ELF-1 (cell line): ENCODE results near the gene BET1.
A peak's percentile ranks its signal among the peaks of the same experiment; 100 is the strongest.

ENCODE experiments used
- DNase-seq: peaks from one replicate; pipeline ENCODE4 v3.0.0-alpha.2; 2016; ENCODE audit warnings: low read depth, low spot score

BET1 gene

DNA sequence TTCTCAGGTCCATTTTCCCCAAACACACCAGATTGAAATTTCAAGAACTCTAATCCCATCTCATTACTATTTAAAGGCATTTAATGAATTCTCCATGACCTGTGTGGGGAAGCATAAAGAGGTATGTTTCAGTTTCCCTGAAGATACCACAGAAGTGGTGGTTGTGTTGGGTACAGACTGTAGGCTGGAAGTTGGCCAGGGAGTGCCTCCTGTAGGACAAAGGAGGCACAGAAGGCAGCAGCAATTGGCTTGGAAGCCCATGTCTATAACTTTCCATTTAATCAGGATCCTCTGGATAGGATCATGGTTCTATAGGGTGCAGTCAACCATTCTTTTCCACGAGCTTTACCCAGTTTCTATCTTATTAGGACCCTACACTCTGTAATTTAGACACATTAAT, 8.6 kb upstream of the BET1 start:
- no peak for DNase-seq

DNA sequence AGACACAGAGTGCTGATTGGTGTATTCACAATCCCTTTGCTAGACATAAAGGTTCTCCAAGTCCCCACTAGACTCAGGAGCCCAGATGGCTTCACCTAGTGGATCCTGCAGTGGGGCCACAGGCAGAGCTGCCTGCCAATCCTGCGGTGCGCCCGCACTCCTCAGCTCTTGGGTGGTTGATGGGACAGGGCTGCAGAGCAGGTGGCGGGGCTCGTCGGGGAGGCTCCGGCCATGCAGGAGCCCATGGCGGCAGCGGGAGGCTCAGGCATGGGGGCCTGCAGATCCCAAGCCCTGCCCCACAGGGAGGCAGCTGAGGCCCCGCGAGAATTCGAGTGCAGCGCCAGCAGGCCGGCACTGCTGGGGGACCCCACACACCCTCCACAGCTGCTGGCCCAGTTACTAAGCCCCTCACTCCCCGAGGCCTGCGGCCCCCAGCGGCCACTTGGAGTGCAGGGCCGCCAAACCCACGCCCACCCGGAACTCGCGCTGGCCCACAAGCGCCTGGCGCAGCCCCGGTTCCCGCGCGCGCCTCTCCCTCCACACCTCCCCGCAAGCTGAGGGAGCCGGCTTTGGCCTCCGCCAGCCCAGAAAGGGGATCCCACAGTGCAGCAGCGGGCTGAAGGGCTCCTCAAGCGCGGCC, 7.7 kb upstream of the BET1 start:
- DNase-seq: no peak

DNA sequence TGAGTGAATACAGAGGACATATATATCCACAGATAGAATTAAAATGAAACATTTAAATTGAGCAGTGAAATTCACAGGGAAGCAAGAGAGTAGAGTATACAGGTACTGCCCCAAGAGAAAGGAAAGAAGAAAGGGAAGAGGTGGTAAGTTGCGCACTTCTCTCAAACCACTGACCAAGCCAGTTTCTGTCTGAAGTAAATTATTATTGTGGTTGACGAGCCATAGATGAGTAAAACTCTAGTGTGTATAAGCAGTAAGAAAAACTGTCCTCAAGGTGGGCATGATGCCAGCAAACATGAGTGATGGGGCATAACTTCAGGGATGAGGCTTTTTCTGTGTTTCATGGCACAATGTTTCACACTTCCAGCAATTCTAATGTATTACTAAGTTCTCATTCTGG, 4.4 kb upstream of the BET1 start:
- no peak for DNase-seq

DNA sequence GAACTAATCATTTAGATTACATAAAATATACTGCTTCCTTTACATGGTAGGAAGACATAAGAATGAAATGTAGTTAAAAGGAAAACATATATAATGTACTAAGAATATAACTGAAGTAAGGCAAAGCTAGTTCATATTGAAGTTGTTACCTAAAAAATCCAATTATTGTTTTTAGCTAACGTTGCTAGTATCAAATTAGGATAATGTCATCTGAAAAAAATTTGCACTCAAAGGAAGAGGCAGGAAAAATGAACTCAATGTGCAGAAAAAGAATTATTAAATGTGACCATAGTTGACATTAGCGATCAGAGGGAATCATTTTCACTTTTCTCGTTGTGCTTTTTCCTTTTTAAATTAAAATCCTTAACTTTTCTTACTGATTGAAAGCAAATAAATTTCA, 1.6 kb upstream of the BET1 start:
- DNase-seq: no peak

DNA sequence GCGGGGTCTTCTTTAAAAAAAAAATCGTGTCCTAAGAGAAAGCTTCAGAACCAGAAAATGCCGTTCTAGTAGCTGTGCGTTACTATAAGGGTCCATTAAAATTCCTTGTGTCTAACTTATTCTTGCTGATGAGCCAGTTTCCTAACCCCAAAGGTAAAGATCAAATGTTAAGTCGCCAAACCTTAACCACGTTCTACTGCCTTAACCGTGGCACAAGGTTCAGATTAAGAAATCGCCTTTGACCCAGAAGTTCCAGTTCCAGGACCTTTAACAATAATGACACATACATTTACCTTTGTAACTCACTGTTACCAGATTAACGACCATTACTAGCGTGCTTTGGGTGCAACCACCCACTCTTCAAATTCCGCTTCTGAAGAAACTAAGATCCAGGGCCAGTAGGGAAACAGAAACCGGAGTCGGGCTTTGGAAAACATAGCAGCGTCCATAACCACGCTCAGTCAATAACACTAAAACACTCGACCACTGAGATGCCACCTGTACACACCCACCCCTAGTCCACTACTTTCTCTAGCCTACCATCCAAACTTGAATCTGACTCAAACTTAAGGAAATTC, 620 bp downstream of the BET1 start:
- no peak for DNase-seq

DNA sequence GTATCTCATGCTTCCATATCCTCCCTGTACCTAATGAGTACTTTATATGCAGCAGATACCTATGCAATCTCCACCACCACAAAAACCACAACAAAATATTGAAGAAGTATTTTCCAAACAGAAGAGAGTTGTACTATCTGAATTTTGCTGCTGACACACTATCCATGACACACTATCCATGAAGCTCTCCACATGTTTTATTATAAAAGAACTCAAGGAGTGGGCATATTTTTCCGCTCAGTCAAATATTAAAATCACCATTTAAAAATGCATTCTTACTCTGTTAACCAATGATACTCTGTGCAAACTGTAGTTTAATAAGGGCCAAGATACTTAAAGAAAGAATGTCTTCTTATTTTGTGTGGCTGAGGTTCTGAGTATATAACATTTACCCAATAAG, 2.8 kb downstream of the BET1 start:
- DNase-seq: no peak

DNA sequence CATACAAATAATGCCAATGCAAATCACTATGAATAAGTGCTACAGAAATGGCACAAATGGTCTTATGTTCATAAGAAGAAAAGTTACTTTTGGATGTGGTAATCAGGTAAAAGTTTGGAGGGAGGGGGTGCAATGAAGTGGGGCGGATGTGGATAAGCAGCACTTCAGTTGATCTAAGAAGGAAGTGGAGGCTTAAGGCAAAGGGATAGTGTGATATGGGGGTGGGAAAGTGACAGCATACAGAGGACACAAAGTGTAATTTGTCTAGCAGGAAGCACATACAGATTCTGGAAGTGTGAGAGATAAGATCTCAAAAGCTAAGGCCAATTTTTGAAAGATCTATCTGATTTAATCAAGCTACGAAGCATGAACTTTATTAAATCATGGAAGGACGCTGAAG, 6.3 kb downstream of the BET1 start:
- no peak for DNase-seq

DNA sequence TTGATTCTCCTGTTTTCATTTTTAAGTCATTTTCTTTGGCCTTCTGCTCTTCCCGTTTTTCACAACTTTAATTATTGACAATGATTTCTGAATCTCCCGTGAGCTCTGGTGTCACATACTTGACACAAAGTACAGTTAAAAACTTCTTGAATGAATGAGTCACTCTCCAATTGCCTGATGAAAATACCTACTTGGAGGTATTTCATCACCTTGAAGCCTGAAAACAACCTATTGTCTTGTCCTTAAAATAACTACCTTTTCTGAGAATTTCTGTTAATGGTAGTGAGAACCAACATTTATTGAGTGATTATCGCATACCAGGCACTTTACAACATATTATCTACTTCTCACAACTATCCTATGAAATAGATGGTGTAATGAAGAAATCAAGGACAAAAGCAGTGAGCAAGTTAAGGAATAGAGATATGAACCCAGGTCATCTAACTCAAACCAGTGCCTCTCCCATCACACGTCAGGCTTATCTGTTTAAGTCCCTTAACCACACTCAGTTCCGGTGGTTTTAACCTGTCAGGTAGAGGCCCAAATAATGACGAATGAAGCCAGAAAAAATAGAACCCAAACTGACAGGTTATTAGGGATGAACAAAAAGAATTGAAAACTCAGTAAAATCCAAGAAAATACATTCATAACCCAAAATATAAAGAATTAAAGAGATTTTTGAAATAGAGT, 11.6 kb downstream of the BET1 start:
- DNase-seq: no peak

DNA sequence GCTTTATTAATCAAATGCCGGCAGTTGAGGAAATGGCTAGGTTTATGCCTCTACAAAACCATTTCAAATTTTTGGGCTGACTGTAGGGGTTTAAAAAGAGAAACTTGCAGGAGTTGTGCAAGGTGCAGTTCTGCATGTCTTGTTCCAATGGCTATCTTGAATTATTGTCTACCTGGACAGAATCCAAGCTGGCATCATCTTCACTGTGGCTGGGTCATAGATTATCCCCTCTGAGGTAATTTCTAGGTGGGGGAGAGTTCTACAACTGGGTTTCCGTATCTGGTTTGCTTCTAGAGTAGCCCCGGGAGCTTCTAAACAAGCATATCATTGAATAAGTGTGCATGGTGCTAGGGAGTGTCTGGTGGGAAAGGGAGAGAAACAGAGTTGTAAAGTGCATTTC, 16.9 kb downstream of the BET1 start:
- DNase-seq: no peak

DNA sequence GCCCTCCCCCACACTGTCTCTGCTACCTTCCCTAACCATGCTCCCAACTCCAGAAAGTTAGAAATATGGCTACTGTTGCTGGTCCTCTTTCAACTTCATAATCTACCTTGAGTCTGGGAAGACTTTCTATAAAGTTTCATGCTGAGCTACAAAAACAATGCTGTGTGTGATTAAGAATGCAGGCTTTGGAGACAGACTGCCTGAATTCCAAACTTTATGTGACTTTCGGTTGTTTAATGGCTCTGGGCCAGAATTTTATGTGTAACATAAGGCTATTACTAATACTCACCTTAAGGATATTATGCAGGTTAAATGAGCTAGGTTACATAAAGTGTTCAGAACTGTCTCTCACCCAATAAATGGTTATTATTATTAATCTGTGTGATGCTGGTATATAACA, 19.1 kb downstream of the BET1 start:
- no peak for DNase-seq

DNA sequence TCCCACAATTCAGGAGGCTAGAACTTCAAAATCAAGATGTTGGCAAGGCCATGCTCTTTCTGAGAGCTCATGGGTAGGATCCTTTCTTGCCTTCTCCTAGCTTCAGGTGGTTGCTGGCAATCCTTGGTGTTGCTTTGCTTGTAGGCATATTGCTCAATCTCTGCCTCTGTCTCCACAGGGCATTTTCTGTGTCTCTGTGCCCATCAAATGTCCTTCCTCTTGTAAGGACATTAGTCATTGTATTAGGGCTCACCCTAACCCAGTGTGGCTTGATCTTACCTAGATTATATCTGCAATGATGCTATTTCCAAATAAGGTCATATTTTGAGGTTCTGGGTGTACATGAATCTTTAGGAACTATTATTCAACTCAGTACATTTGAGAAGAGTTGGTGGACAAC, 20.1 kb downstream of the BET1 start:
- no peak for DNase-seq

DNA sequence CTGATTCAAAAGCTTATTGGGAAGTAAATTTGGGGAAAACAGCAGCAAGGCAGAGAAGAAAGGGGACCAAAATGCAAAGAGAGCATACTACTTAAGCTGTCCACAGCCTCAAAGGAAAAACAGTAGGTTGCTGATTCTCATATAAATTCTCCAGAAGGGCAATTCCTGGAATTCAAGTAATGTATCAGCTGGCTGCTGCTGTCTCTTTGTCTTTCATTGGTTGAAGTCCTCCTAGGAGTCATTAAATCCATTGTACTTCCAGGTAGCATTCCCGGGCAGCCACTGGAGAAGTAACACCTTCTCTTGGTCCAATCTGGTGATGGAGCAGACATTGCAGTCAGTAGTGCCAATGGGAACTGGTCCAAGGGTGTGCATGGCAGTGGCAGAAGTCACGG, 22.7 kb downstream of the BET1 start:
- DNase-seq: peak; percentile 4

DNA sequence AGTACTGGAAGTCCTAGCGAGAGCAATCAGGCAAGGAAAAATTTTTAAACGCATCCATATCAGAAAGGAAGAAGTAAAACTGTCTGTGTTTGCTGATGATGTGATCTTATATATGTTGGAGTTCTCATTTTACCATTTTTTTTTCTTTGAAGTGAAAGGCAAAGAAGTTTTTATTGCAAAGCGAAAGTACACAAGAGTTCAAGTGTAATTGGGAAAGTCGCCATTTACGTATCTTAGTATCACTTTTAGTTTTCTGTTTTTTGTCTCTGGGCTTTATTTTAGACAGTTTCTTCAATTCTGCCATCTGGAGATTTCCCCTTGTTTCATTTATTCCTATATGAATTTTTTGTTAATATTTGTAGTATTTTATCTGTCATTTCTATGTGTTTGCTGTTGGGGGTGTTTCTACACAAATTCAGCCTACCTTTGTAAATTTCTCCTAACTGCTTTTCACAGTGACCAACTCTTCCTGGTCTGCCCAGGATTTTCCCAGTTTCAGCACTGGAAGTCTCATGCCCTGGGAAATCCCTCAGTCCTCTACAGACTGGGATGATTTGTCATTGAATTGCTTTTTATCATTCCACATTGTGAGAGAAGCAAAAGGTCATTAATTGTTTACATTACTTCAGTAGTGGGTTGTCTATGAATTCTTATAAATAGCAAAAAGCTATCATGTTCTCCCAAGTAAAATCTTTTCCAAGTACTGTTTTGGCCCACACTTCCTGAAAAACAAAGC, 23.2 kb downstream of the BET1 start:
- no peak for DNase-seq

DNA sequence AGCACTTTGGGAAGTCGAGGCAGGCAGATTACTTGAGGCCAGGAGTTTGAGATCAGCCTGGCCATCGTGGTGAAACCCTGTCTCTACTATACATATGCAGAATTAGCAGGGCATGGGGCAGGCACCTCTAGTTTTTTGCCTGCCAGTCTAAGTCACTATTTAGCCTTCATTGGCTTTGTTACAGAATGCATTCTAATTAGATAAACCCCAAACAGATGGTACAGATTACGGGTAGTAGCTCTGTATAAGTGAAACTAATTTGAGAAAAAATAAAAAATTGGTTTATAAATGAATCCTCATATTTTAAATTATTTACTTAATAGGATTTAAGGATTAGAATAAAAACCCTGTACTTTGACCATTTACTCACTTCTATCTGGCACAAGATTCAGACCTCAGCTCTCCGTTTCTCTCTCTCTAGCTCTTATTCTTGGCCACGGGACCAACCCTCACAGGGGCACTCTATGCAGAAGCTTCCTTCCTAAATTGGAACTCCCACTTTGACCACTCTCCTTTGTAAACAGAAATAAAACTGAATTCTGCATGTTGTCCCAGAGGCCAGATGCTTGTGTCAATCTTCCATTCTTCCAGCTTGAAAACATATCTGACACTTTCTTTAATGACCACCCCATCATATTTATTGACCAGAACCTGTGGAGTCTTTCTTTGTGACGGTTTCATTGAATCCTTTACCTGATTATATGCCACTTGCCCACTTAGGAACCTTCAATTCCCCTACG, 26.8 kb downstream of the BET1 start:
- DNase-seq: no peak

DNA sequence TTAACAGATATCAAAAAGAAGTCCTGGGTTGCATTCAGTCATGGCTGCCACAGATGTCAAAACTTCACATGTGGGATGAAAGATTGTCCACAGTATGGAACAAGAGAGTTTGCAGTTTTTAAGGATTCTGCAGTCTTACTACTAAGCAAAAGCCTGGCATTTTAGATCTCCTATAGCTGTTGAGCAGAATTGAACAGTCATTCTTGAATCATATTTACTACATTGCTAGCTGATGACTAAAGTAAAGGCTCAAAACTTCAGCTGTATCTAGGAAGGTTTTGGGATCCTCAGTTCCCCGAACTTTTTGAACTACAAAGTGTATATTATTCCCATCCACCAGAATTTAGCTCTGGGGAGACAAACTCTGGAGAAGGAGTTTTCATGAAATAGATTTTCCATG, 31.0 kb downstream of the BET1 start:
- DNase-seq: no peak

DNA sequence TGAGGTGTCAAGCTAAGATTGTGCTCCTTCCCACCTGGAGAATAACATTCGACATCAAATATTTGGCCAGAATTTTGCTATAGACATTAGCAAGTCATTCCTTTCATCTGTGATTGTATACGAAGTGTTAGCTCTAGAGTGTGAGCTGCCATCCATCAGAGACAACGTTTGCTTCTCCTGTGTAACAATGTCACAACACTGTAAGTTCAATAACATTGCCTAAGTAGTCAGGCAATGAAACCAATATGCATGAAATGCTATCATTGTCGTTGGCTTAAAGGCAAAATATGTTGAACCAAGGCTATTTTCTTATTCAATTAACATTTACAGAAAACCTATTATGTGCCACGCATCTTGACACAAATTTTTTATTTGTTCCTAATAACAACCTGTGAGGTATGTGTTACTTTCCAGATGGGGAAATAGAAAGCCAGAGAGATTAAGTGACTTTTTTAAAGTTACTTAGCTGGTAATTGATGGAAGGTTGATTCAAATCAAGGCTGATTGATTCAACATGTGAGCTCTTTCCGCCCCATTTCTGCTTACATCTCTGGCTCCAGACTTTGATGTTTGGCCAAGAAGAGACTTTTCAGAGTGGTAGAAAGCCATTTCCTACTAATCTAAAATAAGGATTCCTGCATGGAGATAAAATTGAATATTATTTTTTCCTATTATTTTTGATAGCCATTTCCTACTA, 32.0 kb downstream of the BET1 start:
- DNase-seq: no peak

DNA sequence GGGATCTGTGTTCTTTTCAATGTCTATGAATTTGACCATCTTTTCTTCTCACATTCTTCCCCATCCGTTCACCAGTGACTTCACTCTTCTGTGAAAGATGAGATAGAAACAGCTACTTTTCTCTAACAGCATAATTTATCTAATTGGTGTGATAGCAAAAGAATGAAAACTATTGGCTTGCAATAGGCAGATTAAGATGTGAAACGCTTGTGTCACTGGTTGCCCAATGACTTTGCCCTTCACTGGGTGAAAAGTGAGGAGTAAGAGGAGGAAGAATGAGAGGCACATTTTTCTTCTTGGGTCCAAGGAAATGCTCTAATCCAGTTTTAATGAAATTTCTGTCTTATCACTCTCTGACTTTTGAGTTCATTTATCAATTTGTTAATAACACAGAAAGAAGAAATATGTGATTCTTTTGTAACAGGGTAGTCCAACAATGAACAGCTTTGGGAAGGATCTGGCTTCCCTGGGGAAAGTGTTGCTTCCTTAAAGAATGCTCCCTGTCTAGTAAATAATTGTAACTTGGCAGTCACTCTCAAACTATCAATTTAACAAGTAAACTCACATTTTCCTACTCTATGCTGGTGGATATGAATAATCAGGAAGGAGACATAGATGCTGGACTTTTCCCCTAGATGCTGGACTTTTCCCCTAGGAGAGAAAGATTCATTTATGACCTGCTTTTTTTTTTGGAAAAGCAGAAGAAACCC, 35.1 kb downstream of the BET1 start:
- DNase-seq: no peak

DNA sequence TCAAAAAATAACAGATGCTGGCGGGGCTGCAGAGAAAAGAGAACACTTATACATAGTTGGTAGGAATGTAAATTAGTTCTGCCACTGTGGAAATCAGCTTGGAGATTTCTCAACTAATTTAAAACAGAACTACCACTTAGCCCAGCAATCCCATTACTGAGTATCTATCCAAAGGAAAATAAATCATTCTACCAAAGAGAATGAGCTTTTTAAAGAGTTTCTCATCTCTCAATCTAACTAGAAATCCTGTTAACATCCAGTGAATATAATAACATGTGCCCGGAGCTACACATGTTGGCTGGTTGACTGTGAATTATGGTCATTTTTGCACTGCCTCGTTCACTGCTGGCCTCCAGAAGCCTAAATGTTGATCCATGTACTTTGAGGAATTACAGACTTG, 39.3 kb downstream of the BET1 start:
- no peak for DNase-seq

DNA sequence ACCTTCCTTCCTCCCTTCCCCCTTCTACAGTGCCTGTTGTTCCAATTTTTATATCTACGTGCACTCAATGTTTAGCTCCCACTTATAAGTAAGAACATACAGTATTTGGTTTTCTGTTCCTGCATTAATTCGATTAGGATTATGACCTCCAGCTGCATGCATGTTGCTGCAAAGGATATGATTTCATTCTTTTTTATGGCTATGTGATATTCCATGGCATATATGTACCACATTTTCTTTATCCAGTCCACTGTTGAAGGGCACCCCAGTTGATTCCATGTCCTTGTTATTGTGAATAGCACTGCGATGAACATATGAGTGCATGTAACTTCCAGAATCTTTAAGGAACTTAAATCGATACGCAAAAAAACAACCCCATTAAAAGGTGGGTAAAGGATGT, 39.9 kb downstream of the BET1 start:
- DNase-seq: no peak

DNA sequence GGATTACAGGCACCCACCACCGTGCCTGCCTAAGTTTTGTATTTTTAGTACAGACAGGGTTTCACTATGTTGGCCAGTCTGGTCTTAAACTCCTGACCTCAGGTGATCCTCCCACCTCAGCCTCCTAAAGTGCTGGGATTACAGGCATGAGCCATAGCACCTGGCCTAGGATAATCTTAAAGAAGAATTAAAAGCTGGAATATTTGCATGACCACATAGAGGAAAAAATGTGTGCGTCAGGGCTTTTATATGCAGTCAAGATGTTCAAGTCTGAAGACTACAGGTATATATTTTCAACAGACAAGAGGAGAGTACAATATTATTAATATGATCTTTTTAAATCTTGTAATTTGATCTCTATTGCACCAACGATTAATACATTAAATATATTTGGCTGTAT, 43.2 kb downstream of the BET1 start:
- no peak for DNase-seq

DNA sequence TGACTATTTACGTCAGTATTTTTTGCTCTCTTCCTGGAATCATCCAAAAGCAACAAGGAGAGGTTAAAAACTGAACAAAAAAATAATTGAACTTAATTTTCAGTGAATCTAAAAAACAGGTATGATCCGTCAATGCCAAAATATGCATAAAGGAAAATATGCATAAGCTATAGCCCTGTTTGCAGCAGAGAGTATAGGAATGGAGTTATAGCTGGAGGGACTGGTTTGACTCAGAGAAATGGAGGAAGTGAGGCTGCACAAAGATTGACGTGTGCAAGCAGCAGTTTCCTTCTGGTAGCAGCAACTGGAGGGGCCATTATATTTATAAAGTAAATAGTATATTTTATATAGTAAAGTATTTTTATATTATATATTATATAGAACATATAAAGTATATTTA, 45.5 kb downstream of the BET1 start:
- no peak for DNase-seq
